Activated naive CD8-positive, alpha-beta T cell treated with anti-CD3 and anti-CD28 coated beads, Interleukin-2, amount 50 U/mL, for 24 hours (primary cell): ENCODE data around the gene CLRN1.
A peak's percentile ranks its signal among the peaks of the same experiment; 100 is the strongest.
"Not testable (repeated sequence)": the region's sequence is repeated elsewhere in the genome, so short reads cannot be mapped to it uniquely, and the experiment has no call there.

Source experiments
- ATAC-seq: fragments of 150-1000 bp; cut with Tn5 transposase; one replicate; pipeline ENCODE4 v1.10.0; 2021
- DNase-seq: peaks from one replicate; pipeline ENCODE4 v3.0.0; 2021
- H3K27ac Mint-ChIP-seq: one replicate; pipeline ENCODE4 v1.8.0; 2021; ENCODE audit warnings: mild to moderate bottlenecking, mixed read lengths
- H3K27me3 Mint-ChIP-seq: one replicate; pipeline ENCODE4 v1.8.0; 2021; ENCODE audit warnings: mixed read lengths
- H3K36me3 Mint-ChIP-seq: one replicate; pipeline ENCODE4 v1.8.0; 2021; ENCODE audit warnings: low read depth, mixed read lengths
- H3K4me1 Mint-ChIP-seq: one replicate; pipeline ENCODE4 v1.8.0; 2021; ENCODE audit warnings: mixed read lengths
- H3K4me3 Mint-ChIP-seq: one replicate; pipeline ENCODE4 v1.8.0; 2021; ENCODE audit warnings: mild to moderate bottlenecking, moderate library complexity, mixed read lengths
- H3K9me3 Mint-ChIP-seq: one replicate; pipeline ENCODE4 v1.8.0; 2021; ENCODE audit warnings: mixed read lengths

CLRN1 gene

GRCh38 chr3:150996731-150997130 lies 24.2 kb upstream of the CLRN1 start:
- Mint-ChIP-seq H3K9me3 (no peaks in the 10 kb centered on the region), H3K36me3 (no peaks in the 10 kb centered on the region), H3K4me1 (peaks cover 2% of the 10 kb centered on the region), H3K4me3 (no peak overlapping the region), H3K27me3 (peaks cover 5% of the 10 kb centered on the region), H3K27ac (no peak overlapping the region)
- DNase-seq = no peak
- ATAC-seq = no peak

GRCh38 chr3:150995510-150995909 lies 23.0 kb upstream of the CLRN1 start:
- H3K27me3 Mint-ChIP-seq = peaks cover 5% of the 10 kb centered on the region
- H3K9me3 Mint-ChIP-seq = no peaks in the 10 kb centered on the region
- H3K27ac Mint-ChIP-seq = no peak overlapping the region
- no peaks in the 10 kb centered on the region for H3K36me3 Mint-ChIP-seq
- peaks cover 2% of the 10 kb centered on the region for H3K4me1 Mint-ChIP-seq
- H3K4me3 Mint-ChIP-seq = no peak overlapping the region
- DNase-seq (no peak), ATAC-seq (no peak)

- no peak for ATAC-seq
- Mint-ChIP-seq H3K27me3 (peaks cover 11% of the 10 kb centered on the region), H3K4me3 (no peak overlapping the region), H3K9me3 (no peaks in the 10 kb centered on the region), H3K27ac (no peak overlapping the region), H3K36me3 (no peaks in the 10 kb centered on the region), H3K4me1 (peaks cover 2% of the 10 kb centered on the region)
- no peak for DNase-seq
Observed at GRCh38 chr3:150989208-150989607, 16.7 kb upstream of the CLRN1 start.

- not testable (repeated sequence) for H3K36me3 Mint-ChIP-seq, DNase-seq, H3K9me3 Mint-ChIP-seq, H3K27ac Mint-ChIP-seq, H3K4me3 Mint-ChIP-seq, H3K4me1 Mint-ChIP-seq, ATAC-seq
- peaks cover 14% of the 10 kb centered on the region for H3K27me3 Mint-ChIP-seq
Observed at GRCh38 chr3:150988395-150988794, 15.9 kb upstream of the CLRN1 start.

GRCh38 chr3:150985711-150986110 lies 13.2 kb upstream of the CLRN1 start:
- no peaks in the 10 kb centered on the region for H3K4me1 Mint-ChIP-seq
- no peak overlapping the region for H3K27ac Mint-ChIP-seq

GRCh38 chr3:150984066-150984465 lies 11.5 kb upstream of the CLRN1 start:
- H3K9me3 Mint-ChIP-seq = no peaks in the 10 kb centered on the region
- H3K36me3 Mint-ChIP-seq = no peaks in the 10 kb centered on the region
- DNase-seq = no peak

More at GRCh38 chr3:150985711-150986110, 13.2 kb upstream of the CLRN1 start:
- no peak for ATAC-seq
- H3K27me3 Mint-ChIP-seq = peaks cover 11% of the 10 kb centered on the region
- no peaks in the 10 kb centered on the region for H3K9me3 Mint-ChIP-seq
- H3K36me3 Mint-ChIP-seq = no peaks in the 10 kb centered on the region
- no peak overlapping the region for H3K4me3 Mint-ChIP-seq
- DNase-seq = no peak

GRCh38 chr3:150978566-150979148 lies 6.1 kb upstream of the CLRN1 start:
- H3K27ac Mint-ChIP-seq = no peak overlapping the region
- H3K36me3 Mint-ChIP-seq = no peaks in the 10 kb centered on the region
- ATAC-seq (no peak), DNase-seq (no peak)
- no peak overlapping the region for H3K4me3 Mint-ChIP-seq
- no peaks in the 10 kb centered on the region for H3K9me3 Mint-ChIP-seq
- peaks cover 17% of the 10 kb centered on the region for H3K4me1 Mint-ChIP-seq
- peaks cover 15% of the 10 kb centered on the region for H3K27me3 Mint-ChIP-seq

More at GRCh38 chr3:150984066-150984465, 11.5 kb upstream of the CLRN1 start:
- Mint-ChIP-seq H3K27me3 (peaks cover 8% of the 10 kb centered on the region), H3K4me3 (no peak overlapping the region), H3K27ac (no peak overlapping the region), H3K4me1 (no peaks in the 10 kb centered on the region)
- ATAC-seq = no peak

GRCh38 chr3:150975992-150976368 lies 3.5 kb upstream of the CLRN1 start:
- ATAC-seq = peak; percentile 90

GRCh38 chr3:150975086-150975991 lies 2.8 kb upstream of the CLRN1 start:
- Mint-ChIP-seq H3K9me3 (no peaks in the 10 kb centered on the region), H3K4me1 (peaks cover 22% of the 10 kb centered on the region), H3K27ac (peak overlapping the region; percentile 85), H3K36me3 (no peaks in the 10 kb centered on the region), H3K4me3 (peak overlapping the region; percentile 25), H3K27me3 (peaks cover 13% of the 10 kb centered on the region)
- ATAC-seq (peak; percentile 80), DNase-seq (no peak)

More at GRCh38 chr3:150975992-150976368, 3.5 kb upstream of the CLRN1 start:
- Mint-ChIP-seq H3K4me3 (peak overlapping the region; percentile 25), H3K4me1 (peaks cover 21% of the 10 kb centered on the region), H3K36me3 (no peaks in the 10 kb centered on the region), H3K9me3 (no peaks in the 10 kb centered on the region), H3K27ac (peak overlapping the region; percentile 85), H3K27me3 (peaks cover 13% of the 10 kb centered on the region)
- DNase-seq = peak; percentile 17

GRCh38 chr3:150970665-150971324 lies 1.7 kb downstream of the CLRN1 start:
- Mint-ChIP-seq H3K9me3 (no peaks in the 10 kb centered on the region), H3K27ac (no peak overlapping the region), H3K27me3 (peaks cover 6% of the 10 kb centered on the region), H3K36me3 (no peaks in the 10 kb centered on the region), H3K4me3 (no peak overlapping the region), H3K4me1 (peaks cover 14% of the 10 kb centered on the region)
- ATAC-seq (no peak), DNase-seq (no peak)

- Mint-ChIP-seq H3K4me3 (no peak overlapping the region), H3K27me3 (peaks cover 8% of the 10 kb centered on the region), H3K4me1 (peaks cover 7% of the 10 kb centered on the region), H3K9me3 (no peaks in the 10 kb centered on the region), H3K27ac (no peak overlapping the region), H3K36me3 (no peaks in the 10 kb centered on the region)
- ATAC-seq (no peak), DNase-seq (no peak)
Observed at GRCh38 chr3:150968341-150969035, 4.0 kb downstream of the CLRN1 start.

- no peak overlapping the region for H3K4me3 Mint-ChIP-seq
- H3K27me3 Mint-ChIP-seq = peaks cover 14% of the 10 kb centered on the region
- H3K36me3 Mint-ChIP-seq = no peaks in the 10 kb centered on the region
- ATAC-seq = peak; percentile 52
- no peak for DNase-seq
- H3K4me1 Mint-ChIP-seq = peaks cover 3% of the 10 kb centered on the region
- H3K27ac Mint-ChIP-seq = no peak overlapping the region
- H3K9me3 Mint-ChIP-seq = no peaks in the 10 kb centered on the region
Observed at GRCh38 chr3:150965436-150965835, 7.1 kb downstream of the CLRN1 start.

GRCh38 chr3:150961949-150962348 lies 10.6 kb downstream of the CLRN1 start:
- Mint-ChIP-seq H3K36me3 (no peaks in the 10 kb centered on the region), H3K27ac (no peak overlapping the region), H3K9me3 (no peaks in the 10 kb centered on the region), H3K27me3 (peaks cover 29% of the 10 kb centered on the region), H3K4me3 (no peak overlapping the region), H3K4me1 (peaks cover 3% of the 10 kb centered on the region)
- DNase-seq (no peak), ATAC-seq (no peak)
